ENCODE results near the gene NMB. TPM values are rescaled to one million over a fixed set of nuclear protein-coding genes. Genes with fewer than 3 reads are reported as not detected.

The NMB gene
- total RNA-seq, 1 donor from 2014 or later, result 7.4 TPM

DNA sequence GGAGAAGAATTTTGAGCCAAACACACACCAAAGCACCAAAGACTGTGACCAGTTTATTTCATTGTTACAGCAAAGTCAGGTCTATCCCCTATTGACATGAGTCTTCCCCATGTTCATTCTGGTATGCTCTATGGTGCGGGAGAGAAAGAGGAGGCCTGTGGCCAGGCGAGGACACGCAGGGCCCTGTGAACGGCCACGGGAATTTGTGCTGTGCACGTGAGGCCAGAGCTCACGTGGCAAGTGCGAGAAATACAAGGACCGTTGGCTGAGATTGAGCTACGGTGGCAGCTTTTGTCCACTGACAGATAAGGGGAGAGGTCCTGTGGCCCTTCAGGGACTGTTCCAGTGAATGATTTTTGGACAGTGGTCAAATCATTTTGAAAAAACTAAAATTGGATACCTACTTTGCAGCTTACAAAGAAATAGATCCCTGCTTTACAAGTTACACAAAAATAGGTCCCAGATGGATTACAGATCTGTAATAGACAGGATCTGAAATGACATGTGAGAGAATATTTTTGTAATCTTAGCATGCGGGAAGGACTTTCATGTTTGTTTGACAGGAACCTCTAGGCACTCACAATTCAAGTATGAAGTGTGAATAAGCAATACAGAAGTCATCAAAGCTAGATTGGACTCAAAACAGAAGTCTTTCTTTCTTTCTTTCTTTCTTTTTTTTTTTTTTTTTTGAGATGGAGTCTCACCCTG is 48.0 kb downstream of the NMB start:
- Mint-ChIP-seq H3K4me3 (no peak overlapping the region), H3K9me3 (no peaks in the 10 kb centered on the region), H3K27ac (no peak overlapping the region), H3K36me3 (peaks cover 57% of the 10 kb centered on the region), H3K4me1 (ENCODE audit: unreplicated experiment) (peaks cover 27% of the 10 kb centered on the region), H3K27me3 (no peaks in the 10 kb centered on the region)
- no peak for DNase-seq (ENCODE audit: extremely low spot score, unreplicated experiment)
- TF ChIP-seq, protein P1, sequence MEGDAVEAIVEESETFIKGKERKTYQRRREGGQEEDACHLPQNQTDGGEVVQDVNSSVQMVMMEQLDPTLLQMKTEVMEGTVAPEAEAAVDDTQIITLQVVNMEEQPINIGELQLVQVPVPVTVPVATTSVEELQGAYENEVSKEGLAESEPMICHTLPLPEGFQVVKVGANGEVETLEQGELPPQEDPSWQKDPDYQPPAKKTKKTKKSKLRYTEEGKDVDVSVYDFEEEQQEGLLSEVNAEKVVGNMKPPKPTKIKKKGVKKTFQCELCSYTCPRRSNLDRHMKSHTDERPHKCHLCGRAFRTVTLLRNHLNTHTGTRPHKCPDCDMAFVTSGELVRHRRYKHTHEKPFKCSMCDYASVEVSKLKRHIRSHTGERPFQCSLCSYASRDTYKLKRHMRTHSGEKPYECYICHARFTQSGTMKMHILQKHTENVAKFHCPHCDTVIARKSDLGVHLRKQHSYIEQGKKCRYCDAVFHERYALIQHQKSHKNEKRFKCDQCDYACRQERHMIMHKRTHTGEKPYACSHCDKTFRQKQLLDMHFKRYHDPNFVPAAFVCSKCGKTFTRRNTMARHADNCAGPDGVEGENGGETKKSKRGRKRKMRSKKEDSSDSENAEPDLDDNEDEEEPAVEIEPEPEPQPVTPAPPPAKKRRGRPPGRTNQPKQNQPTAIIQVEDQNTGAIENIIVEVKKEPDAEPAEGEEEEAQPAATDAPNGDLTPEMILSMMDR (conservative IDR thresholded peaks at IDR 0.05), result no peak

DNA sequence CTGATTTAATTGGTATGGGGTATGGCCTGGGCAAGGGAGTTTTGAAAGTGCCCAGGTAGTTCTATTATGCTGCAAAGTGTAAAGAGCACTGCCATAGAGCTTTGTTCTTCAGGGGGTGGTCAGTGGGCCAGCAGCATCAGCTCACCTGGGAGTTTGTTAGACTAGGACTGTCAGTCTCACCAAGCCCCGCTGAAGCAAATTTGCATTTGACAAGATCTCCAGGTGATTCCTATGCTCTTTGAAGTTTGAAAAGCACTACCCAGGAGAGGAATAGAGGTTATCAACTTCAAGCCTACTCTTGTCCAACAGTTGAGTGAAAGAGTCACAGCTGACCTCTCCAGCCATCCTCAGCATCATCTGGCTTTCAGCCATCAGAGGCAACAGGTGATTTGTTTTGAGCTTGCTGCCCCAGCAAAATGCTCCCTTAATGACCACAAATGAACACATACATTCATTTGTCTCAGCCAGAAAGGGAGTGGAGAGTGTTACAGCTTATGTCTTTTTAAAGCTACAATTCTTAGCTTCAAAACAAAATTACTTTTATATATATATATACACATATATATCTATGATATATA is 49.2 kb downstream of the NMB start:
- no peaks in the 10 kb centered on the region for H3K27me3 Mint-ChIP-seq
- H3K4me1 Mint-ChIP-seq (ENCODE audit: unreplicated experiment), result peaks cover 32% of the 10 kb centered on the region
- no peak overlapping the region for H3K4me3 Mint-ChIP-seq
- TF ChIP-seq, protein P1 (conservative IDR thresholded peaks at IDR 0.05), result no peak
- no peak for DNase-seq (ENCODE audit: extremely low spot score, unreplicated experiment)
- peaks cover 53% of the 10 kb centered on the region for H3K36me3 Mint-ChIP-seq
- no peaks in the 10 kb centered on the region for H3K9me3 Mint-ChIP-seq
- H3K27ac Mint-ChIP-seq, result no peak overlapping the region

DNA sequence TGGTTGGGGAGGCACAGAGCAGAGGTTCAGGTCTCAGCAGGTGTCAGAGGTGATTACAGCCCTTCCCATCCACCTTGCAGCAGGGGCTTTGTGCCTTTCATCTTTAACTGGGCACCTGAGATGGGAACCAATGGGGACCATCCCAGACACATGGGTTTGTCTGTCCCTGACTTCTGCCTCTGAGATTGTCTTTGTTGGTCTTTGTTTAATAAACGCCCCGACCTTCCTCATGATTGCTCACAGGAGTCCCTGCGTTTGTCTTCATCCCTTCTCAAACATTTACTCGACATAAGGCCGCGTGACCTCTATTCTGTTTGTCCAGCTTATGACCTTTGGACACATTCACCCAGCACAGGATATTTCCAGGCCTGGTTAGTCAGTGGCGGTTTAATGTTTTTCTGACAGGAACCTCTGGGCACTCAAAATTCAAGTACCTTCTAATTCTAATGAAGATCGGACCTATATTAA is 51.3 kb downstream of the NMB start:
- H3K27ac Mint-ChIP-seq, result peak overlapping the region; percentile 61
- H3K4me3 Mint-ChIP-seq, result peak overlapping the region; percentile 21
- H3K4me1 Mint-ChIP-seq (ENCODE audit: unreplicated experiment), result peaks cover 41% of the 10 kb centered on the region
- DNase-seq (ENCODE audit: extremely low spot score, unreplicated experiment), result no peak
- TF ChIP-seq, protein P1 (conservative IDR thresholded peaks at IDR 0.05), result no peak
- H3K27me3 Mint-ChIP-seq, result no peaks in the 10 kb centered on the region
- H3K36me3 Mint-ChIP-seq, result peaks cover 51% of the 10 kb centered on the region
- H3K9me3 Mint-ChIP-seq, result no peaks in the 10 kb centered on the region

DNA sequence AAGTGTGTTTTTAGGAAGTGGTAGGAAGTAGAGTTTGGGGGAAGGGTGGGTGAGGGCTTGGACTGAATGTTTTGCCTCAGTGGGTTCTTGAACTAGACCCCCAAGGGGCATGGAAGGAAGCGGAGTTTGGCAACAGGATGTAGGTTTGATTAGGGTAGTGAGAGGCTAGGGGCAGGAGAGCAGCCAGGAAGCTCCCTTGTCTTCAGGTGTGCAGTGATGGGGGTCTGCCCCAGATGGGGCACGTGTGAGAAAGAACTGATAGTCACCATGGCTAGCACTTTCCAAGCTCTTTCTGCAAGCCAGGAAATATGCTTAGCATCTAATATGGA is 52.5 kb downstream of the NMB start:
- peaks cover 41% of the 10 kb centered on the region for H3K4me1 Mint-ChIP-seq (ENCODE audit: unreplicated experiment)
- TF ChIP-seq, protein P1 (conservative IDR thresholded peaks at IDR 0.05), result no peak
- no peaks in the 10 kb centered on the region for H3K9me3 Mint-ChIP-seq
- H3K27ac Mint-ChIP-seq, result peak overlapping the region; percentile 42
- peak overlapping the region; percentile 15 for H3K4me3 Mint-ChIP-seq
- DNase-seq (ENCODE audit: extremely low spot score, unreplicated experiment), result no peak
- no peaks in the 10 kb centered on the region for H3K27me3 Mint-ChIP-seq
- H3K36me3 Mint-ChIP-seq, result peaks cover 50% of the 10 kb centered on the region

Other genes with a start within 250 kb of the NMB start
- gene ZSCAN2, start 57.2 kb downstream of the NMB start, total RNA-seq (ENCODE audit: low replicate concordance), result 18.4 and 26.2 TPM in 2 replicates
- gene WDR73, start 3.9 kb downstream of the NMB start, total RNA-seq (ENCODE audit: low replicate concordance), result 42.9 and 51.8 TPM in 2 replicates
- gene SEC11A, start 57.9 kb upstream of the NMB start, total RNA-seq (ENCODE audit: low replicate concordance), result 178 and 185 TPM in 2 replicates
- 26.4 and 26.8 TPM in 2 replicates for gene ZNF592, start 90.4 kb upstream of the NMB start, total RNA-seq (ENCODE audit: low replicate concordance)
- 9.6 and 10.8 TPM in 2 replicates for gene ALPK3, start 159.2 kb upstream of the NMB start, total RNA-seq (ENCODE audit: low replicate concordance)
- gene SLC28A1, start 226.5 kb upstream of the NMB start, total RNA-seq (ENCODE audit: low replicate concordance), result 0.19 and 0.31 TPM in 2 replicates